Mucosa of descending colon (tissue), 3 donors: ENCODE measurements around the gene ANHX. TPM values are rescaled to one million over a fixed set of nuclear protein-coding genes. Genes with fewer than 3 reads are reported as not detected.

Source experiments
- ATAC-seq: fragments of 200-7000 bp; cut with Tn5 transposase; one replicate; pipeline ENCODE4 v1.9.1; 2020; ENCODE audit warnings: mild to moderate bottlenecking, moderate library complexity
- DNase-seq, 3 donors: peaks; one replicate each; pipeline ENCODE4 v3.0.0-alpha.2; 2020
- H3K36me3 ChIP-seq: fragments of 200-600 bp; one replicate; pipeline ENCODE4 v1.8.0; 2021; ENCODE audit warnings: low read depth, mild to moderate bottlenecking
- H3K4me1 ChIP-seq: fragments of 200-600 bp; one replicate; pipeline ENCODE4 v1.8.0; 2021; ENCODE audit warnings: low read depth, mild to moderate bottlenecking
- H3K4me3 ChIP-seq: fragments of 200-600 bp; one replicate; pipeline ENCODE4 v1.8.0; 2021; ENCODE audit warnings: mild to moderate bottlenecking
- H3K9me3 ChIP-seq: fragments of 200-600 bp; one replicate; pipeline ENCODE4 v1.8.0; 2021; ENCODE audit warnings: mild to moderate bottlenecking
- CTCF ChIP-seq: fragments of 200-600 bp; IDR thresholded peaks from one replicate; pipeline ENCODE4 v1.8.0; 2022; ENCODE audit warnings: antibody characterized with exemption, mild to moderate bottlenecking
- intact Hi-C, 2 donors: fragments of 100-400 bp; cut with DNase I in 1 of 2; cut with micrococcal nuclease in 1 of 2; formaldehyde crosslinking; loops; one replicate each; pipeline versions ENCODE4 v1.11.0 to v1.11.1; 2022; cut with DNase I, micrococcal nuclease
- total RNA-seq, 3 donors: library from RNA; stranded (reverse); fragmentation: NEBNext Ultra II Directional in 2 of 3; extraction: Animal tissue kit (Norgen Biotek cat#: 25700) in 2 of 3; gene quantifications; one replicate each; pipeline versions ENCODE4 v1.2.1 to v1.2.4, GENCODE V29; 2021 to 2023
- donor health status: DM: no; HTN: no; CAD: no; lungs with moderate emphysema.
- donor health status: DM: no; HTN: no; CAD: no.
- donor health status: DM: no; HTN: yes; CAD: no.

The ANHX gene
- total RNA-seq, 3 donors from 2014 or later: not detected

GRCh38 chr12:133202493-133203343 is 33.0 kb downstream of the ANHX start:
- peaks cover 17% of the 10 kb centered on the region for H3K36me3 ChIP-seq
- no peaks in the 10 kb centered on the region for H3K4me1 ChIP-seq
- ATAC-seq: no peak
- no peak for TF ChIP-seq CTCF
- intact Hi-C loops: no loop called here
- no peak overlapping the region for H3K4me3 ChIP-seq
- H3K9me3 ChIP-seq: peaks cover 88% of the 10 kb centered on the region
- DNase-seq: no peak

- TF ChIP-seq CTCF: no peak
- peaks cover 81% of the 10 kb centered on the region for H3K9me3 ChIP-seq
- ATAC-seq (no peak), DNase-seq (no peak)
- intact Hi-C loops: no loop called here
- no peaks in the 10 kb centered on the region for H3K4me1 ChIP-seq
- H3K4me3 ChIP-seq: no peak overlapping the region
- H3K36me3 ChIP-seq: peaks cover 17% of the 10 kb centered on the region
Observed at GRCh38 chr12:133201888-133202287, 33.8 kb downstream of the ANHX start.

GRCh38 chr12:133192847-133193246 is 42.8 kb downstream of the ANHX start:
- peaks cover 92% of the 10 kb centered on the region for H3K9me3 ChIP-seq
- intact Hi-C loops: no loop called here
- H3K4me3 ChIP-seq: no peak overlapping the region
- no peaks in the 10 kb centered on the region for H3K4me1 ChIP-seq
- no peak for TF ChIP-seq CTCF
- H3K36me3 ChIP-seq: peaks cover 67% of the 10 kb centered on the region
- ATAC-seq: no peak
- no peak for DNase-seq

- peaks cover 100% of the 10 kb centered on the region for H3K9me3 ChIP-seq
- no peak for ATAC-seq
- DNase-seq: no peak
Observed at GRCh38 chr12:133190176-133190575, 45.5 kb downstream of the ANHX start.

GRCh38 chr12:133181238-133181959 is 54.3 kb downstream of the ANHX start, which contains the start of gene ZNF268:
Gene ZNF268, plus strand, starts transcription at chr12:133181495. Its CDS starts 503 bp downstream, at chr12:133181998.
- TF ChIP-seq CTCF: peak; percentile 83
- ATAC-seq (peak; percentile 100), DNase-seq (peak; percentile 93 to 98 (median 95))
- intact Hi-C loops: no loop called here
- peaks cover 69% of the 10 kb centered on the region for H3K9me3 ChIP-seq
- no peaks in the 10 kb centered on the region for H3K4me1 ChIP-seq
- peaks cover 2% of the 10 kb centered on the region for H3K36me3 ChIP-seq
- peak within 1 kb of the TSS; percentile 57 for H3K4me3 ChIP-seq

More at GRCh38 chr12:133190176-133190575, 45.5 kb downstream of the ANHX start:
- Histone ChIP-seq H3K4me1 (no peaks in the 10 kb centered on the region), H3K4me3 (no peak overlapping the region), H3K36me3 (peaks cover 77% of the 10 kb centered on the region)
- intact Hi-C loops: no loop called here
- TF ChIP-seq CTCF: no peak
